T-helper 1 cell treated with Interleukin-12 subunit alpha and Interleukin-12 subunit beta and Interleukin-4 antibody, amounts not matched to agents 30 ng/mL and 1 ng/mL, for 36 hours (primary cell): Measurements from ENCODE around the gene HIF3A. TPM values are rescaled to one million over a fixed set of nuclear protein-coding genes. Genes with fewer than 3 reads are reported as not detected.

Experiments
- intact Hi-C: fragments of 100-400 bp; cut with micrococcal nuclease; formaldehyde crosslinking; loops from one replicate; pipeline ENCODE4 v1.15.1; 2024
- total RNA-seq: library from RNA; stranded (reverse); gene quantifications from 2 replicates; pipeline ENCODE4 v1.2.3, GENCODE V29; 2022

Gene HIF3A
- total RNA-seq, 1 donor from 2014 or later: not detected

DNA sequence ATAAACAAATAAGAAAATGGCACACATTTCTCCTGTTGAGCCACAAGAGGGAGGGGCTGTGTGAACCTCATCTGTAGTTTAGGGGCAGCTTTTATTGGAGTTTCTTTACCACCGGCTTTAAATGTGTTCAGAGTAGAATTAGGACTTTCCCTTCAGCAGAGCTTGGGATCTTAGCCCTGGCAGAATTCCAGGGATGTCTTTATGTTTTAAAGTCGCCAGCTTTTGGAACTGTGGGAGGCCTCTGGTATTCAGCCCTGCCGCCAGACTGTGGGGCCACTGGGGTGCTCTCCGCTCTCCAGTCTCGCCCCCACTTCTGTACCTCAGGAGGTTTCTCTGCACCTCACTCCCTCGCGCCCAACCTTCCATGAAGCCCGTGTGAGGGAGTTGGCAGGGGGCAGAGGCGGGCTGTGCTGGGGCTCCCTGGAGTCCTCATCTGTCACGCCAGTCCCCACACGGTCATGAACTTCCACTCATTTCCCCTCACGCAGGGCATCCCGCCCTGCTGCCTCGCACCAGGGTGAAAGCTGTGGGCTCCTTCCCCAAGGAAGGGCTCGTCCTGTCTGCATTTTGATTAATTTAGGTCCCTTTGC lies 85.0 kb downstream of the HIF3A start:
- intact Hi-C loops: no loop called here

DNA sequence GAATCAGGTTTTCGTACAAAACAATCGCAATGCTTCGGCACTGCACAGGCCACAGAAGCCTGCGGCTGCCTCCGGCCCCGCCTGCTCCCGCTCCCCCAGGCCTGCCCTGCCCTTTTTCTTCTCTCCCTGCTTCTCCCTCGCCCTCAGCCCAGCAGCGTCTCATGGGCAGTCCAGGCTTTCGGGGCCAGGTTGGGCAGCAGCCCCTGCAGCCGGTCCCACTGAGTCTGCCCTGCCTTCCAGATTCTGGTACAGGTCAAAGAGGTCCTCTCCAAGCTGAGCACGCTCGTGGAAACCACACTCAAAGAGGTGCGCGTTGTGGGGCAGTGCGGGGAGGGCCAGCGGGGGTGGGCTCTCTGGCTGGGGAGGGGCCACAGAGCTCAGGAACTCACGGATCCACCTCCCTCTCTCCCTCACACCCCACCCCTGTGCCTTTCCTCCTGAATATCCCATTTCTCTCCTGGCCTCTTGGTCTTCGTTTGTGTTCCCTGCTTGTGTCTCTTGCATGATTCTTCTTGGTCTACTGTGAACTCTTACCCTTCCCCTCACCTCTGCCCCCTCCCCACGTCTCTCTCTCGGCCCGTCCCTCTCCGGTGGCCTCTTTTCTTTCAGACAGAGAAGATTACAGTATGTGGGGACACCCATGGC lies 86.5 kb downstream of the HIF3A start:
- intact Hi-C loops: no loop called here

DNA sequence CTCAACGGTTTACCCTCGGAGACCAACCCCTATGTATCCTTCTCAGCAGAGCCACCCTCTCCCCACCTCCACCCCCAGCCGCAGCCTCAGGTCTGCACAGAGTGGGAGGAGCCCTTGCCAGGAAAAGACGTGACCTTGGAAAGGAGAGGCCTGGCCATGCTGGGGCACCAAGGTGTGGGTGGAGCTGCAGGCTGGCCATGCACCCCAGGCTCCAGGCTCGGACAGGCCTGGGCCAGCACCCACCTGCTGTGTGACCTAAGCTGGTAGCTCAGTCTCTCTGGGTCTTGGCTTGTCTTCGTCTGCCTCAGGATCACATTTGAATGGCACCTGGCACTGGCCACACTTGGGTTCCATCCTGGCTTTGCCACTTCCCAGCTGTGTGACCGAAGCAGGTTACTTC lies 87.0 kb downstream of the HIF3A start:
- intact Hi-C loops: no loop called here

DNA sequence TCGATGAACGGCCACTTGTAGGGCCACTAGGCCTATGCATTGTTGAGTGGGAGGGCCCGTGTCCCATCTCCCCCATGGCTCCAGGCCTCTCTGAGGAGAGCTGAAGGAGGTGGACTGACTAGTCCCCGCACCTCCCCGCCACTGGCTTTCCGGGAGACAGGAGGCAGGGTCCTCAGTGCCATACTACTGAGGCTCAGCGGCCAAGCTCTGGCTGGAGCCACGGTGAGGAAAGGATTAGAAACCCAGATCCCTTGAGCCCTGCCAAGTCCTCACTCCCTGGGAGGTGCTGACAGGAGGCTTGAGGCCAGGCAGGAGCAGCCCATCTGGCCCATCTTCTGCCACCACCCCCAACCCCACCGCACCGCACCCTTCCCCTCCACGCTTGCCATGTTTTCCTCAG lies 87.6 kb downstream of the HIF3A start:
- intact Hi-C loops: no loop called here

DNA sequence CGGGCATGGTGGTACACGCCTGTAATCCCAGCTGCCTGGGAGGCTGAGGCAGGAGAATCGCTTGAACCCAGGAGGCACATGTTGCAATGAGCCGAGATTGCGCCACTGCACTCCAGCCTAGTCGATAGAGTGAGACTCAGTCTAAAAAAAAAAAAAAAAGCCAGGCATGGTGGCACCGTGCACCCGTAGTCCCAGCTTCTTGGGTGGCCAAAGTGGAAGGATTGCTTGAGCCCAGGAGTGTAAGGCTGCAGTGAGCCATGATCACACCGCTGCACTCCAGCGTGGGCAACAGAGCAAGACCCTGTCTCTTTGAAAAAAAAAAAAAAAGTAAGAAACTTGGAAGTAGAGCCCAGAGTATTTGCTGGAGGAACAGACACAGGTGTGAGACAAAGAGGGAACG lies 88.8 kb downstream of the HIF3A start:
- intact Hi-C loops: no loop called here

DNA sequence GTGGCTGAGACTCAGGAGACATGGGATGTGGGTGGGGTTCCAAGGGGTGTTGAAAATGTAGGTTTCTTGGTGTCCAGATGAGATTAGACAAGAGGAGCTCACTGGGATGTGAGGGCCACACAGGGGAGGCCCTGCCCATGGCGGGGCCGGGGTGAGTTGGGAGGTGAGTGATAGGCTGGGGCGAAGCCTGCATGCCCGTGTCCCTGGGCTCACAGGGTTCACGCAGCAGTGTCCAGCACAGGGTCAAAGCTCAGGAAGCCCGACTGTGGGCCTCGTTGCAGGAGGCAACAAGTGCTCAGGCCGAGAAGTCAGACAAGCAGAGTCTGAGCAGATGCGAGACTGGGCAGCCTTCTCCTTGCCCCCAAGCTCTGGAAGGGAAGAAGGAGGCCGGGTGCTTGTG lies 89.3 kb downstream of the HIF3A start:
- intact Hi-C loops: no loop called here

DNA sequence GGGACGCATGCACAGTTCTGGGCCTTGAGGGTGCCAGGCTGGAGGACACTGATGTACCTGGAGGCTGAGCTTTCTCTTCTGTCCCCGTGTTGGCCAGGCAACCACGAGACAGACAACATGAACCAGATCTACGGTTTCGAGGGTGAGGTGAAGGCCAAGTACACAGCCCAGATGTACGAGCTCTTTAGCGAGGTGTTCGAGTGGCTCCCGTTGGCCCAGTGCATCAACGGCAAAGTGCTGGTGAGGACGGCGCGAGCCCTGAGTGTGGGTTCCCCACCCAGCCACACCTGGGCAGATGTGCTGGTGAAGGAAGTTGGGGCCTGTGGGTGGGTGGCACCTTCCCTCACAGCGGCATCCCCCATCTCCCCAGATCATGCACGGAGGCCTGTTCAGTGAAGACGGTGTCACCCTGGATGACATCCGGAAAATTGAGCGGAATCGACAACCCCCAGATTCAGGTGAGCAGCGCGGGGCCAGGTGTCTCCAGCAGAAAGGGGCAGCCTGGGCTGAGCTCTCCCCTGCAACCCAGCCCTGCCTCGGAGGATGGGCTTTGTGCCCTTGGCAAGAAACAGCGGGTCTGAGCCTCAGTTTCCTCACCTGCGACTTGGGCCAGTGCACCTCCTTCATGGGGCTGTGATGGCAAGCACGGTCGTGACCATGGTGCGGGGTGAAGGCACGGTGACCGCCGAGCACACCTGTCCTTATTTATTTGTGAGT lies 90.3 kb downstream of the HIF3A start:
- intact Hi-C loops: no loop called here

DNA sequence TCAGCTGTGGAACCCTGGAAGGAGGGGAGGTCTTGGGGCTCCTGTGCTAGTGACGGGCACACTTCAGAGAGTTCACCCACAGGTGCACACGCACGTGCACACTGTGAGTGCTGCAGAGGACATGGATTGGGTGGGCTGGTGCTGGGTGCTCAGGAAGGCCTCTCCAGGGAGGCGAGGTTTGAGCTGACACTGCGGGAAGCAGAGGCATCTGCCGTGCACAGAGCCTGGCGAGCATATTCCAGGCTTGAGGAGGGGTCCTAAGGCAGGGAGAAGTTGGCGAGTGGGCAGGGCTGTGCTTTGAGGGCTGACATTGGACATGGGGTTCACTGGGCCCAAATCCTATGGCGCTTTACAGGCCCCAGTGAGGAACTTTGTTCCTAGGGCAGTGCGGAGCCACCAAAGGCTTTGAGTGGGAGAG lies 90.9 kb downstream of the HIF3A start:
- intact Hi-C loops: no loop called here

DNA sequence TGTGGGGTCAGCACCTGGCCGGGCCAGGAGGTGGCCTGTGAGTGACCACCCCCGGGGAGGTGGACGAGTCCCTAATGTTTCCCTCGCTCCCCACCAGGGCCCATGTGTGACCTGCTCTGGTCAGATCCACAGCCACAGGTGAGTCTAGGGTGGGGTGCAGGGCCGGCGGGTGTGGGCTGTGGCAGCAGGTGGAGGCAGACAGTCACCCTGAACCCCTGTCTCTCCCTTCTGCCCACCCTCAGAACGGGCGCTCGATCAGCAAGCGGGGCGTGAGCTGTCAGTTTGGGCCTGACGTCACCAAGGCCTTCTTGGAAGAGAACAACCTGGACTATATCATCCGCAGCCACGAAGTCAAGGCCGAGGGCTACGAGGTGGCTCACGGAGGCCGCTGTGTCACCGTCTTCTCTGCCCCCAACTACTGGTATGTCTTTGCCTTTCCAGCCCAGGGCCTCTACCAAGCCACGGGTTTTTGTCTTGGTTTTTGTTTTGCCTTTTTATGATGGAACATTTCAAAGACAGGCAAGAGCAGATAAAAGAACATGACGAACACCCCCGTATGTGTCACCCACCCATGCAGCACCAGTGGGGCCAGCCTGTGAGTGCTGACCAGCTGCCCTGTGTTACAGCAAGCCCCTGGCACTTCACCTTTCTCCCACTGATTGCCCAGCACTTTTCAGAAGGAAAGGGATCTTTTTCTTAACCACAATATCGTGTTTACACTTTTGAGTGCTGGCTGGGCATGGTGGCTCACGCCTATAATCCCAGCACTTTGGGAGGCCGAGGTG lies 91.7 kb downstream of the HIF3A start:
- intact Hi-C loops: no loop called here

DNA sequence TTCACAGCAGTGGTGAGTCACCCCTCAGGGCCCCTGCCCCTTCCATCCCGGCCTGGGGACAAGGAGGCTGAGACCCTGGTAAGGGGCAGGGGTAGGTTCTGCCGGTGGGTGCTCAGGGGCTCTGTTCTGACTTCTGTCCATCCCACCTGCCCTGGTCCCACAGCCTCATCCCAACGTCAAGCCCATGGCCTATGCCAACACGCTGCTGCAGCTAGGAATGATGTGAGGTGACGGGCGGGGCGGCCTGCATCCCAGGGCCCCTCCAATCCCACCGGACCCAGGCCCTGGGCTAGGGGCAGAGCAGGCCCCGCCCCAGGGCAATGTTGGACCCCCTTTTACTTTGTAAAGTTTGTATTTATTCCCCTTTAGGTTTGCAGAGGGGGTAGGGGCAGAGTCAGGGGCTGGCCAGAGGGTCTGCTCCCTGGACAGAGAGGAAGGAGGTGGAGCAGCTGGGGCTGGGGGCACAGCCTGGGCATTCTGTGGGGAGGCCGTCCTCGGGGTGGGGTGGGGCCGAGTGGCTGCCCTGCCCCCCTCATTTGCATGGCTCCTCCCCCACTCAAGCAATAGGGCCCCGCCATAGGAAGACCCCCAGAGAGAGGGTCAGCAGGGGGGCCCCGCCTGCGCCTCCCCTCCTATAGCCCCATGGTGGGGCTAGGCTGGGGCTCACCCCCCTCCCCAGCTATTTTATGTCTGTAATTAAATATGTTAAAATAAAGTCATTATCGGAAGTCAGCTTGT lies 93.4 kb downstream of the HIF3A start:
- intact Hi-C loops: no loop called here

DNA sequence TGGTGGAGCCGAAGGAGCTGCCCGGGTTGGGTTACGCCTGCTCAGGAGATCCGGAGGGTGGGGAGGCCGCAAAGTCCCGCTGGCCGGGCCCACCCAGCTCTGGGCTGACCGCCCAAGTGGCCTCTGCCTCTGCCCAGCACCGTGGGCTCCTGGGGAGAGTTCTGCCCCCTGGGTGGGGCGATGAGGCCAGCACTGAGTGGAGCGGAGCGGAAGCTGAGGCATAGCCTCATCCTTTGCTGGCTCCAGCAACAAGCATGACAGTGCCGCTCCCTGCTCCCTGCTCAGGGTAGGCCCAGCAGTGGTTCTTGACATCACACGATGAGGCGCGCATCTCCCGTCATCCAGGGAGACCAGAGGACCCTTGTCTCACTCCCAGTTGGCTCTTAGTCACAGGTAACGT lies 94.0 kb downstream of the HIF3A start:
- intact Hi-C loops: no loop called here

DNA sequence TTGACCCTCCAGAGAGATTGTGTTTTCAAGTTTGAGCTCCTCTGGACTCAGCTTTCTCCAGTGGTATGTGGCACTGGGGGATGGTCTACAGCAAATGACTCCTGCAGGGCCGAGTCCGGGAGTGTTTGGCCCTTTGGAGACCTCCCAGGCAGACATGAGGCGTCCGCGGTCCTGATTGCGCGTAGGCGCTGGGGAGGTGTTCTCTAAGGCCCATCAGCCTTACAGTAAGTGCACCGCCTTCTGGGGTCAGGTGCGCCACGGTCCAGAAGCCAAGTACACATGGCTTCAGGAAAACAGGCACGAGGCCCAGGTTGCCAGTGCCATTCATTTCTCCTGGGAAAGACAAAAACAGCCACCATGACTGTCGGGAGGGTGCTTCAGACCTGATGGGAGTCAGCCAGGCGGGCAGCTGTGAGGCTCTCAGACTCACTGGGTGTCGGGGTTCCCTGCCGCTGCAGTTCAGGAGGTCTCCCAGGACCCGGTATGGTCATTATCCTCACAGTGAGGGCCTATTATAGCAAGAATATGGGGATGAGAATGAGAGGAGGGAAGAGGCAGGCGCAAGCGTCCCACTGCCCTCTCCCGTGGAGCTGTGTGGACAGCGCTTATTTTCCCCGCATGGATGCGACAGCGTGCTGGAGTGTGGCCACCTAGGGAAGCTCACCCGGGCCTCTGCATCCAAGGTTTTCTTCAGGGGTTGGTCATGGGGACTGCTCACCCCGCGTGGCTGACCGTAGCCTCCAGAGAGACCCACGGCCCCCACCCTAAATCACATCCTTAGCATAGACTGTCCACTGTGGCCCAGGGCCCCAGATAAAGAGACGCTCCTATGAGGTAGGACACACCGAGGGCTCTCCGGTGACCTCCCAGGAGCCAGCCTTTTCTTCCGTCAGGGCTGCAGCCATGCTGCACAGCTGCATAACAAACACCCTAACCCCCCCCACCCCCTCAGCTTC lies 94.7 kb downstream of the HIF3A start:
- intact Hi-C loops: no loop called here

DNA sequence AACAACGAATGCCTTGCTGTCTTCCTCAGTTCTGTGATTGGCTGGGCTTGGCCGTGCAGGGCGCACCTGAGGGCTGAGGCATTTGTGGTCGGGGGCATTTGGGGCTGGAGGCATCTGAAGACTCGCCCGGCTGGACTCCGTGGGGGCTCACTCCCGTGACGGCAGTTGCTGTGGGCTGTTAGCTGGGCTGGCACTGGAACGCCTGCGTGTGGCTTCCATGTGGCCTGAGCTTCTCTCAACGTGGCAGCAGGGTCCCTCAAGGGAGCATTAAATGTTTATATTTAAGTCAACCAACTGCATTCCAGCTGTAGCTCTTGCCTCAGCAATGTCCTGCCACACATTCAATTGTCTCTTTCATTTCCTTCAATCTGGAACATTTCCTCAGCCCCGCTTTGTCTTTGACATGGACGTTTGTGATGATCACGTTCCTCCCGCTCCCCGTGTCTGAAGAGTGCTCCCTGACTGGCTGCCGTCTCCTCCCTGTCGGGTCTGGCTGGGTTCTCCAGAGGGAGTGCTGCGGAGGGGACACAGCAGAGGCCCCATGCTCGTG lies 95.5 kb downstream of the HIF3A start:
- intact Hi-C loops: no loop called here

DNA sequence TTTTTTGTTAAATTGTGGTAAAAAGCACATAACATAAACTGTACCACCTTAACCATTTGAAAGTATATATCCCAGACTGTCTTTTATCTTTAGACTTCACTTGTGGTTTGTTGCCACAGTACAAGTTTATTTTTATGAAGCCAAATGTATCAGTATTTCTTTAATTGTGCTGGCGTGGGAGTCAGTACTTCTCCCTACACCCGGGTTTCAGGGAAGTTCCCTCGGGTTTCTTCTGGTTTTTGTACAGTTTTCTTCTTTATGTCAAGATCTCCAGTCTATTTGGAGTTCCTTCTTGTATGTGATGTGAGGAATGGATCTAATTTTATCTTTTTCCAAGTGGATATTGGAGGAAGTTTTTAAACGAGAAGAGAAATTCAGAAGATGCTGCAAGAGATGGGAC lies 96.0 kb downstream of the HIF3A start:
- intact Hi-C loops: no loop called here

Other genes with a start within 250 kb of the HIF3A start
- gene IGFL3, start 172.4 kb upstream of the HIF3A start, total RNA-seq: not detected in 2 replicates
- gene IGFL2, start 148.8 kb upstream of the HIF3A start, total RNA-seq: not detected in 2 replicates
- not detected in 2 replicates for gene IGFL1, start 67.3 kb upstream of the HIF3A start, total RNA-seq
- gene PPP5C, start 50.0 kb downstream of the HIF3A start, total RNA-seq: 118 and 120 TPM in 2 replicates
- not detected in 2 replicates for gene CCDC8, start 116.5 kb downstream of the HIF3A start, total RNA-seq
- gene PNMA8C, start 131.9 kb downstream of the HIF3A start, total RNA-seq: not detected in 2 replicates
- gene PNMA8A, start 174.5 kb downstream of the HIF3A start, total RNA-seq: not detected in 2 replicates
- not detected in 2 replicates for gene PNMA8B, start 198.8 kb downstream of the HIF3A start, total RNA-seq